NCI-H82 treated with DMSO at 0.1 percent for 48 hours (cell line): Measurements from ENCODE around the gene HINT2.

Experiments used
- DNase-seq: peaks from one replicate; lab custom pipeline; 2025; ENCODE audit not compliant: unreplicated experiment; lab: John Stamatoyannopoulos, UW

The HINT2 gene

DNA sequence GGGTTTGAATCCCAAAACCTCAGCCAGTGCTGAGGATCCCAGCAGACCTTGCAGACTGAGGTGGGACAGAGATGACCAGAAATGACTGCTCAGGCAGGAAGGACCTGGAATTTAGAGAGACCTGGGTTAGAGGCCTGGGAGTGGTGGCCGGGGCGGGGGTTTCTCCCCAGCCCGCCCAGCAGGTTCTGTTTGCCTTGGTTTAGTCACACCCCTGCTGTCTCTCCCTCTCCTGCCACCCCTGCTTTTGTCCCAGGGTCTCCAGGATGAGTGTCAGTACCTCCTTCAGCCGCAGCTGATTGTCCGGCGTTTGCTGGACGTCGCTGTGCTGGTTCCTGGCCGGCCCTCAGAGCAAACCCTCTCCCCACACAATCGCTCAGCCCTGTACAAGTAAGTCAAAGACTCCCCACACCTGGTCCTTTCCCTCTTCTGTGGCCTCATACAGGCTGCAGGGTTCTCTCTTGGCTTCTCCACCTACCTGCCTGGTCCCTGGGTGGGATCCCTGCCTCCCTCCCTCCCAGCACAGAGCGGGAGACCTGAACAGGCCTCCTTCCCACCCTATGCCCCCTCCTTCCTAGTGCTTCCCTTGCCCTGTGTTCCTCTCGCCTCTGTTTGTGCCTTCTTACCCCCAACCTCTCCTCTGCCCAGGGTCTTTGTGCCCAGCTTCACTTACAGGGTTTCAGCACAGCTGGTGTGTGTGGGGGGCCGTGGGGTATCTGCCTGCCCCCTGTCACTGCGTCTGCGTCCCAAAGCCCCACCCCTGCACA, 26.2 kb upstream of the HINT2 start:
- no peak for DNase-seq

DNA sequence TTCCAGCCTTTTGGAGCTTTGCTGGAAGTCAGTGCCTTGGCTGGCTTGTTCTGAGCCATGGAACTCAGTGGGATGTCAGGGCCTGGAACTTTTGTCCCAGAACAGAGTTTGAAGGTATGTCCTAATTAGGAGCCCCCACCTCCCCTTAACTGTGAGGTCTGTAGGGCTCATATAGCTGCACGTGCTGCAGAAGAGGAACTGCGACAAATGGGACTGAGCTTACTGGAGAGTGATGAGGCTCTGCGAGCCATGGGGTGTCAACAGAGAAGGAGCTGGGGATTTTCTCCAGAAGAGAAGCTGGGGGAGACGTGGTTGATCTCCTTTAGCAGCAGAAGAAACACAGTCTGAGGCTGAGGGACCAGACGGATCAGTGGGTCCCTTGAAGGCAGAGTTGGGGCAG, 25.1 kb upstream of the HINT2 start:
- DNase-seq = no peak

DNA sequence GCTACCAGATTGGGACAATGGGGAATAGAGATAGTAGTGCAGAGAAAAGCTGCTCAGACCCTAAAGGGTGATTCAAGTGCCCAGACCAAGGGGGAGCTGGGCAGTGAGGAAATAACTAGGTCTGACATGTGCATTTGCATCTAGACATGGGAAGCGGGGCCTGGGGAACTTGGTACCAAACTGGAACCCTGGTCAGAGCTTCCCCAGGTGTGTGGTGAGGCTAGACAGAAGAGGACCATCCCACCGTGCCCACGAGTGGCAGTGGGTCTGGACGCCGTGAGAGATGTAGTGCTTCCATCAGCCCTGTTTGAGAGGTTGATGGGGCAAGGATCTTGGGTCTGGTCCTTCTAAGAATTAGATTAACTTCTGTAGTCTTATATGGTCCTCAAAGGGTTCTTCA, 21.8 kb upstream of the HINT2 start:
- no peak for DNase-seq

DNA sequence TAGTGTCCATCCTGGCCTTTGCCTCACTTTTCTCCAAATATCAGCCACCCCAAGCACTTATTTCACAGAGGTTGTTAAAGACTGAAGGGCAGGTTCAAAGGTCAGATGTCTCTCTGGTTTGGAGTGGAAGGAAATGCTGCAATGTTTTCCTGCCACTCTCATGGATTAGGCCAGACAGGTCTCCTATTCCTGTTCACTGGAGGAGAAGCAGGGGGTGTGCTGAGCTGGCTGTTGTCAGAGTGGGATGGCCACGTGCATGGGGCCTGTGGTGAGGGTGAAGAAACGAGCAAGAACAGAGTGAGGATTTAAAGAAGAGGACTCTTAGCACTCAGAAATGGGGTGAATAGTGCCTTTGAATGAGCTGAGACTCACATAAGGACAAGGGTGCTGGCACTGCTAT, 20.9 kb upstream of the HINT2 start:
- DNase-seq = no peak

DNA sequence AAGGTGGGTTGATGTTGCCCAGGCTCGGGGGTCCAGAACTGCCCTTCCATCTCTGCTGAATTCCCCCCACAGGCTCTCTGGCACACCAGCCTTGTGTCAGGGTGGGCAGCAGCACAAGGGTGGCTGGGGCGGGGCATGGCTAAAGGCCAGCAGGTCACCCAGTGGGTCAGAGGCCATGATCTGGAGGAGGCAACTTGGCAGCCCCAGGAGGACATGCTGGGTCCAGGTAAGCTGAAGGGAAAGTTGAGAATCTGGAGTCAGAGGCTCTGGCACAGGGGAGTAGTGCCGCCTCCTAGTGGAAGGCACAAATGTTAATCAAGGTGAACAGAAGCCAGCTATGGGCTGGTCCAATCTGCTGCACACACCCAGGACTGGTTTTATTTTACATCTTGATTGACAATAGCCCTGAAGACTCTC, 20.4 kb upstream of the HINT2 start:
- DNase-seq = no peak

DNA sequence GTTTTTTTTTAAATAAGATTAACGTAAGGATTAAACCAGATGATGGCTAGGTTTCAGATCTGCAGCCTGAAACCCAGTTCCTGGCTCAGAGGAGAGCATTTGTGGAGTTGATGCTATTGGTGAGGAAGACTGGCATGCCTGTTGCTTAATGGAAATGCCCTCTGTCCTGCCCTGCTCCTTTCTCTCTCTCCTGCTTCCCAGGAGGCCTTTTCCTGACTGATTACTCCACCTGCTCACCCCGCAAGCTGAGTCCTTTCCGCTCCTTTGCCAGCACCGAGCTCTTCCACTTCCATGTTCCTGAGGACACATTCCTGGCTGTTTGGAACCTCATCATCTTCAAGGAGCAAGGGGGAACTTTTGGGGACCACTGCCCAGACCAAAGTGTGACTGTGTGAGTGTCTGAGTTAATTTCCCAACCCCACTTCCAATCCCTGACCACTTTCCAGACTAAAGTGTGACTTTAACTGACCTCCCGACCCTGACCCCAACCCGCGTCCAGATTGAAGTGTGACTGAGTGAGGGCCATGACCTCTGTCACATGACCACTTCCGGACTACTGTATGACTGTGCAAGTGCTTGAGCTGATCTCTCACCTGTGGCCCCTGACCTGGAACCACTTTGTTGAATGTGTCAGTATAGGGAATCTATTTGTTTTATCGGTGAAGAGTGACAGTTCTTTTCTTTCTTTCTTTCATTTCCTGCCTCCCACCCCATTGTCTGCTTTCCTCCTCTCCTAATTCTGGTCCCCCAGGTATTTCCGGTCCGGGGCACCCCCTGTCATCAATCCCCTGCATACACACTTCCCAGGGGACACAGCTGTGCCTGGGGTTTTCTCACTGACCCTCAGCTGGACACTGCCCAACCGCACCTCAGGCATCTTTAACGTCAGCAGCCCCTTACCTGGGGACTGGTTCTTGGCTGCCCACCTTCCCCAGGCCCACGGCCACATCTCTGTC, 19.7 kb upstream of the HINT2 start:
- DNase-seq = no peak

DNA sequence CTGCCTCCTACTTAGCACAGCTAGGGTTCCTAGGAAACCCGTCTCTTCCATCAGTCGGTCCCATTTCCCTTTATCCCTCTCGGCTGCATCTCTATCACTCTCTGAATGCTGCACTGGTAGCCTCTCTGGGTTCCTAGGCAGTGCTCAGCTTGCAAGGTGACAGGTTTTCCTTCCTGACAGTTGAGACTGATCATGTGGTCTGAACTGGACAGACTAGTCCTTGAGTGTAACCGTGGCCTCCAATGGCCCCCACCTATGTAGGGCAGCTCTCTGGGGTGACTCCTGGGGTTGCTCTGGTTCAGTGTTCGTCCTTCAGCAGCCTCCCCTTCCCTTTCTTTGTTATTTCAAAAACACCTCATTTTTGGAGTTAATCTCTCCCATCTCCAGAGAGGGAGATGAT, 18.0 kb upstream of the HINT2 start:
- DNase-seq = no peak

DNA sequence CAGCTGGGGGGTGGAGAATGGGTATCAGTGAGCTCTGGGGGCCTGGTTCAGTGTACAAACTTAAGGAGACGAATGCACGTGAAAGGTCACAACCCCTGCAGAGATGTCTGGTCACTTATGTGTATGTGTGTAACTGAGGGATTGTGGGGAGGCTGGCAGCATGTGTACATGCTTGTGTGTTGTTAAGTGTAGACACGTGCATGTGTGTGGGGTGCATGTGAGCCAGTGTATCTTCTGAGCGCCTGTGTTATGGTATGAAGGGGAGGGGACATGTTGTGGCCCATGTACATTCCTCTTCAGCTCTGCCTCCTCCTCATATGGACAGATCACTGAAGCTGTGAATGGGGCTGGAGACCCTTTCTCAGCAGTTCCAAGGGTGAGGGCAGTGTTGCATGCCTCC, 16.2 kb upstream of the HINT2 start:
- no peak for DNase-seq

DNA sequence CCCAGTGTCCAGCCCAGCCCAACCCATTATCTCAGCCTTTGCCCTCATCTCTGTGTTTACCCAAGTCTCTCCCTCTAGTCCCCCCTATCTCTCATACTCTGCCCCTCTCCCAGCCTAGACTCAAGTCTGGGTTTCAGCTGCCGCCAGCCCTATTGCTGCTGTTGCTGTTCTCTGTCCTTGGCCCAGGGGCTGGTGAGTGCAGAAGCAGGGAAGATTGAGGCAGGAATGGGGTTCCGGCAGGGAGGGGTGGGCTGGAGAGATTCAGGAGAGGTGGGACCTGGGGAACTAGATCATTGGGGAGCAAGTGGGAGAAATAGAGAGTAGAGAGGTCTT, 14.9 kb upstream of the HINT2 start:
- DNase-seq = no peak

DNA sequence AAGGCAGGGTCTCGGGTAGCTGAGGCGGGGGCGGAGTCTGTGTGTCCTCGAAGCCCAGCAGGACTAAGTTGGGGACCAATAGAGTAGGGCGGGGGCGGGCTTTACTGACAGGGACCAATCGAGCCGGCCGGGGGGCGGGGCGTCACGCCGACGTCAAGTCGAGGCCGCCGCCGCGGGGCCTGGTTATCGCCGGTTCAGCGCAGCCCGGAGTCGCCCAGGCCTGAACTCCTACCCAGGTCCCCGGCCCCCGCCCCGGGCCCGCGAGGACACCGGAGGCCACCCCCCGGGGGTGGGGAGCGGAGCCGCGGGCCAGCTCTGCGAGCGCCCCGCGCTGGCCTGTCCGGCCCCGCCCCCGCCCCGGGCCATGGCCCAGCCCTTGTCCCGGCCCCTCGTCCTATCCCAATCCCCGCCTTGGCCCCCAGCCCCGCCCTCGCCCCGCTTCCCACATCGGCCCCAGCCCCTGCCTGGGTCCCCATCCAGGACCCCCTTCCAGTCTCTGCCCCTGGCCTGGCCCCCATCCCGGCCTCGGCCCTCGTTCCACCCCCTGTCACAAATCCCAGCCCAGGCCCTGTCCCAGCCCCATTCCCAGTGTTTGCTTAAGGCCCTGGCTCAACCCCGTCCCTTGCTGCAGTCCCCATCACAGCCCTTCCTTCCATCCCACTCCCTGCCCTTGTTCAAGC, 14.4 kb upstream of the HINT2 start, which contains the start of gene TMEM8B:
Gene TMEM8B (plus strand): TSS at position 145 of the 680 bp plus-strand sequence. CDS start 220 bp downstream, at position 365.
- peak; percentile 56 for DNase-seq

DNA sequence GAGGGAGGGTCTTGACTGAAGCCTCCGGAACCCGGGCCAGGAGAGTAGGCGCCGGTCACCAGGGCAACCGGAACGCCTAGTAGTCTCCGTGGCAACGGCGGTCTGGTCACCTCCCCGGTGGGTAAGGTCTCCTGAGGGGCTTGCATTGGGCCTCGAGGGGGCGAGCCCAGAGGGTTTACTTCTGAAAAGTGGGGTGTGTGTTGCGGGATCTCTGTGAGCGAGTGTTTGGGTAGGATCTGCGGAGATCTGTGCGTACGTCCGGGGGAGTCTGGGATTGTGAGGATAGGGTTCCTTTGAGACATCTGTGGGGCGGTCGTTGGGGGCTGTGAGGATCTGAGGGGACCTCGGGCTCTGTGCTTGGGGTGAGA, 13.9 kb upstream of the HINT2 start, which contains the start of gene FAM221B:
Gene FAM221B (minus strand): TSS at position 17 of the 368 bp plus-strand sequence. CDS start 2,571 bp downstream, outside the sequence.
- no peak for DNase-seq

DNA sequence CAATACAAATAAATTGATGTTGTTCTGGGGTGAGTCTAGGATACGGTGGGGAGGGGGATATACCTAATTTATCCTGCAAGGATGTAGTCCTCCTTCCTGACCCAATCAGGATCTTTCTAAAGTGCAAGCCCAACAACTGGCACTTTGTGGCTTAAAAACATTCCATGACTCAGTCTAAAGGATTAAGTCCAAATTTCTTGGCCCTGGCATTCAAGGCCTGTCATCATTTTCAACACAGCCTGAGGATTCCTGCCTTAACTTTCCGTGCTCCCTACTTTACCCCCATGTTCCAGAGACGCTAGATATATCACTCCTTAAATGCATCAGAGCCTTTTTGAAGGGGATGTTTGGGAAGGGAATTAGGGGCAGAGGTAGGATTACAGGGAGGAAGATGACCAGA, 12.6 kb upstream of the HINT2 start:
- DNase-seq = no peak

DNA sequence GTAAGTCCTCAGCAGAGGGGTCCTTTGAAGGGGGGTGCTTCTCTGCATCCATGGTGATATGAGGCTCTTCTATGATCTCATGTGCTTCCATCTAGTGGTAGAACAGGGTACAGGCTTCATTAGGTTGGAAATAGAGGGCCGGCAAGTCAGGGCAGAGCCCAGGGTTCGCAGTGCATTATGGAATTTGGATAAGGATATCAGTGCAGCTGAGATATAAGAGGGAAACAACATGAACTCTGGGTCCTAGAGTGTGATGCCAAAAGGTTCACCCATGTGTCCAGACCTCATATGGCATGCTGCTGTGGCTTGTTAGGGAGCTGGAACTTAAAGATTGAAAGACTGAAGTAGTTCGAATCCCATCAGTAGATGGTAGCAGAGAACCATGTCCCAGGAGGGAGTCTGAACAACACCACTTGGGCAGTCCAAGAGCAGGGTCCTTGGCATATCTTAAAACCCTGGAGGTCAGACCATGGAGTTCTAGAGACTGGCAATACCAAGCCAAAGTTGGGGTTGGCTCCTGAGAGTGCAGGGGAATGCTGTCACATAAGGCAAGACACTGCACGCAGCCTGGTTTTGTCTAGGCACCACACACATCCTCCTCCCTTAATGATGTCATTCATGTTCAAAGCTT, 11.3 kb upstream of the HINT2 start:
- DNase-seq = peak; percentile 36

DNA sequence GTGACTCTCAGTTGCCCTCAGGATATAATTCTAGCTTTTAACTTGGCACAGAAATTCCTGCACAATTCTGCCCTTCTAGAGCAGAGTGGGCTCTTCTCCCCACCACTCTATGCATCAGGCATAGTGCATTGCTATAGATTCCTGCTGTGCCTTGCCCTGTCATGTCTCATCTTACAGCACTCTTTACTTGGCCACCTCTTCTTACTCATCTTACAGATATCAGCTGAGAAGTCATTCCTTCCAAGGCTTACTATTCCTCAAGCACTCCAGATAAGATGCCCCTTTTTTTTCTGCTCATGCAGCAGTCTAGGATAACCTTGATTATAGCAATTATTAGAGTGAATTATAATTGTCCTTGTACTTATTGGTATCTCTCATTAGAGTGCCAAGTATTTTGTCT, 8.1 kb upstream of the HINT2 start:
- DNase-seq = no peak

DNA sequence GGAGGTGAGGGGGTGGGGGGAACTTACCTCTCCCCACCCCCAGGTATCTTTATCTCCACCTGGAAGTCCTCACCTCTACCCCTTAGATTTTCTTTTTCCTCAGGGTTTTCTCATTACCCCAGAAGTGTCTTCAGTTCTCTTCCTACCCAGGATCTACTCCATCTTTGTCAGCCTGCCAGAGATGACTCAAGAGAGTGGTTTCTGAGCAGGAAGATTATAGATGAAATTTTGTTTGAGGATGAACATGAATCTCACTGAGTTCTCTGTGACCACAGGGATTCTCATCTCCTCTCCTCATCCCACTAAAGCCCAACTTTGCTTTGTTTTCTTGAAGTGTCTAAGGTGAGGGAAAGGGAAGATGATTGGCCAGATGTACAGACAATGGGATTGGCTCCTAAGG, 5.2 kb upstream of the HINT2 start:
- DNase-seq = no peak

DNA sequence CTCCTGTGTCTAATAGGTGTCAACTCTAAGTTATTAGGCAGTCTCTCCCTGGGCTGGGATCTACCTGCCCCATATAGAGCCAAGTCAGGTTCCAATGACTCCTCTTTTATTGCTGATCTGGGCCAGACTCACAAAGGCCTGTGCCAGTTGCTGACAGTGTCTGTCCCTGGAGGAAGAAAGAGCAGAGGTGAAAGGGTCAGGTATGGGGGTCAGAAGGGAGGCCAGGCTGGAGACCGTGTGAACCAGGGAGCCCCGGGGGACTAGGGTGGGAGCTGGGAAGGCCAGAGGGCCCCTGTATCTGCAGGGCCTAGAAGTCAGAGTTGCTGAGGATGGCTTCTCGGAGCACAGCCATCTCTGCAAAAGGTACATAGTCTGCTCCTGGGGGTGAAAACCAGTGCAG, 3.5 kb upstream of the HINT2 start:
- DNase-seq = no peak

DNA sequence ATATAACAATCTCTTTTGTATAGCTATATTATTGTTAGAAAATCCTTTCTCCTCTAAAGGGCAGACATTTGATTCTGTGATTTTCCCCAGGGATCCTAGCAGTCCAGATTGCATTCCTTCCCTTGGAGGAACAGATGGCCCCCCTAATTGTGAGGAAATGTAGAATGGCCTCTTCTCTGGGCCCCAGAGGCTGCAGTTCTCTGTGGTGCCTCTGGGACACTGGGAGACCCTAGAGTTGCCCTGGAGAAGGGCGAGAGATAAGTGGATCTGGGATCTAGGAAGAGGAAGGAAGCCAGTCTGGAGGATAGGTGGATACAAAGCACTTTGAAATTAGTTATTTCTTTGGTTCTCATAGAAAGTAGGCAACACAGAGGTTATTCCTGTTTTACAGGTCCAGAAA, 1.9 kb upstream of the HINT2 start:
- DNase-seq = peak; percentile 31

DNA sequence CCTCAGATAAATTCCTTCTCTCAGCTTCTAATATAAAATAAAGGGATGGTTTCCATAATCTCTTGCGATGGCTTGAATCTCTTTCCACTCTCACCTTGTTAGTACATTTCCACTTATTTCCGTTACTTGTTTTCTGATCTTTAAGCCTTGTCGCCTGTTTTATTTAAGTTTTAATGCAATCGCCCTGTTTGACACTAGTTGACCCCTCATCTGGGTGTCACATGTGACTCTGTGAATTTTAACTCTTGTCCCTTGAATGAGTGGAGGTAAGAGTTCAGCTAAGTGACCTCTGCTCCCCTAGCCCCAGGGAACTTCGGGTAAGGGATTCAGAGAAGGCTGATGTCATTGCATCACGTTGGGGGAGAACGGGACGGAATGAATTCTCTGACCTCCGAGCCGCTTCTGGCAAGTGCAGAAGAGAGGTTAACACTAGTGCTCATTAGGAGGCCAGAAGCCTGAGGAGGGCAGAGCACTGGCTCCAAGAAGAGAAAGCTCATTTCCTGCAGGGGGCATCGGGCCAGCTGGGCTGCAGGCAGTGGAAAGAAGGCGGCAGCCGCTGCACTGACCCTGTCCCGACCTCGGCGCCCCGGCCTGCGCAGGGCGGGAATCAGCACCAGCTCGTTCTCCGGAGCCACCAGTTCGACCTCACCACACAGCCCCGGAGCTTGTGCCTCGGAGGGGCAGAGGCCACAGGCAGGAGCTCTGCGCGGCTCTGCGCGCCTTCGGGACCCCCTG, 569 bp downstream of the HINT2 start:
- DNase-seq = peak; percentile 13

DNA sequence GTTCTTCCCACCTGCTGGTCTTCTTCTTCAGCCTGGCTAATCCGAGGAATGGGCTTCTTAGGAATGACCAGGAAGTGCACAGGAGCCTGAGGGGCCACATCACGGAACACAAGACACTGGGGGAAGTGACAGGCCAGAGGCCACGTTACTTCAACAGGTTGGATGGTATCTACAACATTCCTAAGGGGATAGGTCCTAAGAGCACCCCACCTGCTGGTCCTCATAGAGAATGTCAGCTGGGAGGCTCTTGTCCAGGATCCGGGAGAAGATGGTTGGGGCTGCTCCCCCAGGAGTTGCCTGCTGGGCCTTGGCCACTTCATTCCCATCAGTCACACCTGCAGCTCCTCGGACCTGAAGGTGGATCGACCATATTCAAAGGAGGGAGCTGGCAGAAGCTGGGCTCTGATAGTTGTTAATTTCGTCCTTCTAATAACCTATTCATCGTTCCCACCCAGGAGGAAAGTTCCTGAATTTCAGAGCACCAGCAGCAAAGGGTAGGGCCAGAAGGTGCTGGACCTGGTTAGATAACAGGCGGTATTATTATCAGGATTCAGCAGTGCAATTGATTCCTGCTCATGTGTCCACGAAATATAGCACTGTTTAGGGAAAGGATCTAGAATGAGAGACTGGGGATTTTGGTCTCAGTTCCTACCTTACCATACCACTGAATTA, 1.3 kb downstream of the HINT2 start:
- DNase-seq = no peak
